Fibroblast of the conjunctiva (primary cell): ENCODE measurements around the gene COX17.
"Not testable (repeated sequence)": the region's sequence is repeated elsewhere in the genome, so short reads cannot be mapped to it uniquely, and the experiment has no call there.

Experiments used
- DNase-seq: peaks from one replicate; pipeline ENCODE4 v3.0.0-alpha.2; 2010; ENCODE audit warnings: low read depth

The COX17 gene

GRCh38 chr3:119676771-119677640 lies at the start of gene COX17:
Gene COX17 (minus strand): TSS chr3:119677406. CDS start chr3:119677310, 96 bp downstream.
- peak; percentile 96 for DNase-seq

- DNase-seq: no peak
These were observed 49.7 kb upstream of the COX17 start for GRCh38 chr3:119726909-119727308.

- no peak for DNase-seq
These were observed 45.8 kb upstream of the COX17 start for GRCh38 chr3:119723022-119723421.

GRCh38 chr3:119717520-119717919 lies 40.3 kb upstream of the COX17 start:
- no peak for DNase-seq

GRCh38 chr3:119716998-119717397 lies 39.8 kb upstream of the COX17 start:
- no peak for DNase-seq

GRCh38 chr3:119715105-119715504 lies 37.9 kb upstream of the COX17 start:
- no peak for DNase-seq

GRCh38 chr3:119703820-119704531 lies 26.8 kb upstream of the COX17 start:
- no peak for DNase-seq

- peak; percentile 86 for DNase-seq
These were observed 25.6 kb upstream of the COX17 start, which contains the start of gene CFAP91 for GRCh38 chr3:119702530-119703527. Gene CFAP91 (plus strand): TSS chr3:119703022. CDS start chr3:119703099, 77 bp downstream.

GRCh38 chr3:119700920-119701734 lies 23.9 kb upstream of the COX17 start:
- DNase-seq: no peak

- DNase-seq: no peak
These were observed 23.2 kb upstream of the COX17 start for GRCh38 chr3:119700269-119700919.

GRCh38 chr3:119697394-119697793 lies 20.2 kb upstream of the COX17 start:
- DNase-seq: no peak

GRCh38 chr3:119695480-119695879 lies 18.3 kb upstream of the COX17 start:
- no peak for DNase-seq

- DNase-seq: no peak
These were observed 12.9 kb upstream of the COX17 start for GRCh38 chr3:119690043-119690656.

- no peak for DNase-seq
These were observed 6.2 kb upstream of the COX17 start for GRCh38 chr3:119683421-119683820.

- peak; percentile 51 for DNase-seq
These were observed 4.1 kb upstream of the COX17 start for GRCh38 chr3:119681279-119681678.

GRCh38 chr3:119679874-119680273 lies 2.7 kb upstream of the COX17 start:
- no peak for DNase-seq

GRCh38 chr3:119678209-119678608 lies 1.0 kb upstream of the COX17 start:
- not testable (repeated sequence) for DNase-seq

- DNase-seq: no peak
These were observed 382 bp upstream of the COX17 start for GRCh38 chr3:119677641-119677934.

GRCh38 chr3:119676020-119676419 lies 1.2 kb downstream of the COX17 start:
- DNase-seq: no peak

GRCh38 chr3:119675188-119675874 lies 1.9 kb downstream of the COX17 start:
- DNase-seq: no peak
